Femur (tissue), 1 donor: Measurements from ENCODE around the gene BIK.
"Not testable (repeated sequence)": the region's sequence is repeated elsewhere in the genome, so short reads cannot be mapped to it uniquely, and the experiment has no call there.

Experiments used
- DNase-seq: peaks from one replicate; pipeline ENCODE4 v3.0.0-alpha.2; 2017

Gene BIK, protein sequence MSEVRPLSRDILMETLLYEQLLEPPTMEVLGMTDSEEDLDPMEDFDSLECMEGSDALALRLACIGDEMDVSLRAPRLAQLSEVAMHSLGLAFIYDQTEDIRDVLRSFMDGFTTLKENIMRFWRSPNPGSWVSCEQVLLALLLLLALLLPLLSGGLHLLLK

GRCh38 chr22:43110444-43110926 lies at the start of gene BIK:
Gene BIK, plus strand, starts transcription at chr22:43110750. Its CDS starts 13,273 bp downstream, at chr22:43124023.
- peak; percentile 53 for DNase-seq

DNA sequence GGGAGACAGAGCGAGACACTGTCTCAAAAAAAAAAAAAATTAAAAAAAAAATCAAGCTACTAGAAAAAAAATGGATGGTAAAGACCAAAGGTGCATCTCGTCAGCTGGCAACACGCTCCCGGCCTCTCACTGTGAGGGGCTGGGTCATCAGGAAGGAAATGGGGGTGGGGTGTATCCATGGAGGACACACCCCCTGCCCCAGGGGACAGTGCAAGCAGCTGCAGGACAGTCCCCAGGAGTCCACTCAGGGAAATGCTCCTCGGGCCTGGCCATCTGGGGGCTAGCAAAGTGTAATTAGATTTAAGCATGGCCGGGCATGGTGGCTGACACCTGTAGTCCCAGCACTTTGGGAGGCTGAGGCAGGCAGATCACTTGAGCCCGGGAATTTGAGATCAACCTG lies 44.4 kb upstream of the BIK start:
- no peak for DNase-seq

GRCh38 chr22:43066844-43067385 lies 43.6 kb upstream of the BIK start:
- DNase-seq, result no peak

GRCh38 chr22:43077121-43077877 lies 33.3 kb upstream of the BIK start:
- DNase-seq, result no peak

DNA sequence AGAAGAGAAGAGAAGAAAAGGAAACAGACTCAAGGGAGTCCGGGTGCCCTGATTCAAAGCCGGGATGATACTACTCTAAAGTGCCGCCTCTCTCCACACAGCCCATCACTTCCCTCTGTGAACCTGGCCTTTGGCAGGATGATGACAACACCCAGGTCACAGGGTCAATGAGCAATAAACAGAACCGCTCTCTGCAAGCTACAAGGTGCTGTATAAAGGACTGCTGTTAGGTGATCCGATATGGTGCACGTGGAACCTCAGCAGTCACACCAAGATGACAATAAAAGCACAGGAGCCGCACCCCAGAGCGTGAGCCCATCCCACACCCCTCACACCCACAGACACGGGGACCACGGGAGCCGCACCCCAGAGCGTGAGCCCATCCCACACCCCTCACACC lies 32.0 kb upstream of the BIK start:
- DNase-seq, result no peak

DNA sequence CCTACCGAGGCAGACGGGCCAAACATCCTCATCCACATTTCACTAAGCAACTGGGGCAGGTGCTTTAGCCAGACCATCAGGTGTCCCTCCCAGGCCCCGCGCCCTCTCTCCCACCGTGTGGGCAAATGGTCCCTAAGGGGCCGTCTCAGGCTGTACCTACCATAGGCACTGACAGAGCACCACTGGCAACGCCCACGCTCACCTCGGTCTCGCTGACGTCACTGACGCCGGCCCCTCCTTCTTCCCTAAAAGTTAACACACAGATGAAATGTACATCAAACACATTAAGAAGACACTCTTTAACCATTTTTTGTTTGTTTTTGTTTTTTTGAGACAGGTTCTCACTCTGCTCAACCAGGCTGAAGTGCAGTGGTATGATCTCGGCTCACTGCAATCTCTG lies 30.8 kb upstream of the BIK start:
- no peak for DNase-seq

DNA sequence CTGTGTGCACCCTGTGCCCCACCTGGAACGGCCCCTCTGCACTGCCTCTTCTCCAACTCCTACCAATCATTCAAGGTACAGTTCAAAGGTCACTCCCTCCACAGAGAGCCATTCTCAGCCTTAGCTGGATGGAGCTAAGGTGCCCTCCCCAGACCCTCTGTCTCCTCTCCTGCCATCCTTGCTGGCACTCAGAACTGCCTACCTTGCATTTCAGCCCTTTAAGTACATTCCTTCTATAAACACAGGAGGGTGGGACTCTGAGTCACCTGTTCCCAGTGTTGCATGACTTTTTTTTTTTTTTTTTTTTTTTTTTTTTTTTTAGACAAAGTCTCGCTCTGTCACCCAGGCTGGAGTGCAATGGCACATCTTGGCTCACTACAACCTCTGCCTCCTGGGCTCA lies 29.9 kb upstream of the BIK start:
- DNase-seq, result no peak

- DNase-seq, result no peak
Observed at GRCh38 chr22:43081968-43082367, 28.6 kb upstream of the BIK start.

DNA sequence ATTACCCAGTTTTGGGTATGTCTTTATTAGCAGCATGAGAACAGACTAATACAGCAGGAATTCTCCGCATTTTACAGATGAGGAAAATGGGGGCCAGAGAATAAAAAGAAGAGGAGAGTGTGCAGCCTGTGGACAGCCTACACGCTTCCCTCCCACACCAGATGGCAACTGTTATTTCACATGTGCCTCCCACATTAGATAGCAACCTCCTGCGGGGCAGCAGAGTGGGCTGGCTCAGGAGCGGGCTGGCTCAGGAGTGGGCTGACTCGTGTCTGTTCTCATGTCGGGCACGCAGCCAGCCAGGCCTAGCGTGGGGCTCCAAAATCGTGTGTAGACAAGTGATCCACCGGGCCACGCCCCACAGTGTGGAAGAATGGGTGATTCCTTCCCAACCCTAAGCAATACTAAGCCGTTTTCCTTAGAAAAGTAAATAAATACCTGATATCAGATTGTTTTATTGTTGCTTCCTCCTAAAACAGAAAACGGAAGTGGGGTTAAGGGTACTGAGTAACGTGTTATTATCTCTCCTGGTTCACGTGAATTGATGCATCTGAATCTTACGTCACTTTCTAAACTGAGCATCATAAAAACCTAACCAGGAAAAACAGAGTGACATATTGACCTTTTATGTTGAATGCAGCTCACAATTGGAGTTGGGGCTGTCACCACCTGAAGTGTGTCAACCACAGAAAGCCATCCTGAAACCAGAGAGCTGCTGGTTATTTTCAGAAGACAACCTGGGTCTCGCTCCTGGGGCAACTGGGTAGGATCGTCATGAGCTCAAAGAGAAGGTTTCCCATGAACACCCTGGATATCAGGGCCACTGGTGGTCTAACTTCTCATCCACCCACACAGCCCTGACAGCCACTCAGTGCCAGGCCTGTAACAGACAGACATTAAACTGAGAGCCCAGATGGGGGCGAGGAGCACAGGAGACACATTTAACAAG lies 24.6 kb upstream of the BIK start:
- DNase-seq, result no peak

GRCh38 chr22:43088627-43088983 lies 21.9 kb upstream of the BIK start:
- no peak for DNase-seq

GRCh38 chr22:43088984-43089717 lies 21.4 kb upstream of the BIK start, which contains the start of gene TTLL1:
Gene TTLL1, minus strand, starts transcription at chr22:43089391. Its CDS starts 13,805 bp downstream, at chr22:43075586.
- DNase-seq, result peak; percentile 94

GRCh38 chr22:43090130-43090789 lies 20.3 kb upstream of the BIK start:
- peak; percentile 78 for DNase-seq

DNA sequence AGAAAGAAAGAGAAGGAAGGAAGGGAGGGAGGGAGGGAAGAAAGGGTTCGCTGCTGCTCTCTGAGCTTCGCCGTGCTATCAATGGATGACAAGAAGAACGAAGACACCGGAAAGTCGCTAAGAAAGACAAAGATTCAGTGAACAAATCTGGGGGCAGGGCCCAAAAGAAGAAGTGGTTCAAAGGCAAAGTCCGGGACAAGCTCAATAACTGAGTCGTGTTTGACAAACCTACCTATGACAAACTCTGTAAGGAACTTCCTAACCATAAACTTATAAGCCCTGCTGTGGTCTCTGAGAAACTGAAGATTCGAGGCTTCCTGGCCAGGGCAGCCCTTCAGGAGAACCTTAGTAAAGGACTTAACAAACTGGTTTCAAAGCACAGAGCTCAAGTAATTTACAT lies 18.5 kb upstream of the BIK start:
- DNase-seq, result no peak

- peak; percentile 49 for DNase-seq
Observed at GRCh38 chr22:43094085-43094484, 16.5 kb upstream of the BIK start.

GRCh38 chr22:43094551-43094950 lies 16.0 kb upstream of the BIK start:
- DNase-seq, result no peak

GRCh38 chr22:43096420-43096819 lies 14.1 kb upstream of the BIK start:
- no peak for DNase-seq

GRCh38 chr22:43098356-43098755 lies 12.2 kb upstream of the BIK start:
- no peak for DNase-seq

GRCh38 chr22:43099095-43099494 lies 11.5 kb upstream of the BIK start:
- no peak for DNase-seq

DNA sequence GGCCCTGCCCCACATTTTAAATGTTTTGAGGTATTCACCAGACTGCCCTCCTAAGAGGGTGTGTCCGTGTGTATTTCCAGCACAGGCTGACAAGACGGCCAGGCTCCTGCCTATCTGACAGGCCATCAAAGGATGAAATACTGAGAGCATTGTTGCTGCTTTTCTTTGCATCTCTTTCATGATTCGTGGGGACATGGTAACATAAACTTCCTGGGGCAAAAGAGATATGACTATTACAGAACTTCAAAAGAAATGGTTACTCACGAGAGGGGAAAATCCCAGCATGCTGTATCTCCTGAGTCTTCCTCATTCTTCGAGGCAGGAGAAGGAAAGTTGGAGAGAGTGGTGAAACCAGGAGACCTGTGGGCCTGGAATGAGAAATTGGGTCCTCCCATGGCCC lies 10.3 kb upstream of the BIK start:
- DNase-seq, result no peak

DNA sequence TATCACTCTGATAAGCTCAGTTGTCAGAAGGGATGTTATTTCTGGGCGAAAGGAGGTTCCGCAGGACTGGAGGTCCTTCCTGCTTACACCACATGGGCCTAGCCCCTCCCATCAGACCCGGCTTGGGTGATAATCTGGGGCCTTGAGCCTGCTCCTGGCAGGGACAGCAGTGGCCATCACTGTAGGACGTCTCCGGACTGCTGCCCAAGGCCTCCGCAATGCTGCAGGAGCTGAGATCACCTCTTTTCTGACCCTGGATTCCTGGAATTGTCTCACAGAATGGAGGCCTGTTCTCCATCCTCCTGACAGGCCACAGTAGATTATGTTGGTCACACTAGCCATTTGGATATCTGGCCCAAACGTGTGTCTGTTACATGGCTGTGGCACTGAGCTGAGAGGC lies 9.2 kb upstream of the BIK start:
- no peak for DNase-seq

GRCh38 chr22:43104056-43104625 lies 6.4 kb upstream of the BIK start:
- not testable (repeated sequence) for DNase-seq
